ENCODE results near the gene CLRN1. TPM values are rescaled to one million over a fixed set of nuclear protein-coding genes. Genes with fewer than 3 reads are reported as not detected.

Gene CLRN1
- polyA plus RNA-seq, 3 donors, result not detected

- DNase-seq (ENCODE audit: extremely low read depth in 1 of 11, low read depth in 9 of 11, low spot score in 4 of 11), result no peak
Measured at GRCh38 chr3:150890295-150890694, 82.2 kb downstream of the CLRN1 start.

- DNase-seq (ENCODE audit: extremely low read depth in 1 of 11, low read depth in 9 of 11, low spot score in 4 of 11), result no peak
Measured at GRCh38 chr3:150889106-150889505, 83.4 kb downstream of the CLRN1 start.

GRCh38 chr3:150887031-150887430 is 85.5 kb downstream of the CLRN1 start:
- DNase-seq (ENCODE audit: extremely low read depth in 1 of 11, low read depth in 9 of 11, low spot score in 4 of 11), result no peak

GRCh38 chr3:150885535-150885934 is 87.0 kb downstream of the CLRN1 start:
- DNase-seq (ENCODE audit: extremely low read depth in 1 of 11, low read depth in 9 of 11, low spot score in 4 of 11), result no peak

- DNase-seq (ENCODE audit: extremely low read depth in 1 of 11, low read depth in 9 of 11, low spot score in 4 of 11), result peak in 7 of 11 donors; percentile 16 to 39 (median 26)
Measured at GRCh38 chr3:150878996-150879575, 93.4 kb downstream of the CLRN1 start.

GRCh38 chr3:150878290-150878689 is 94.2 kb downstream of the CLRN1 start:
- no peak for DNase-seq (ENCODE audit: extremely low read depth in 1 of 11, low read depth in 9 of 11, low spot score in 4 of 11)

- DNase-seq (ENCODE audit: extremely low read depth in 1 of 11, low read depth in 9 of 11, low spot score in 4 of 11), result no peak
Measured at GRCh38 chr3:150877303-150877702, 95.2 kb downstream of the CLRN1 start.

GRCh38 chr3:150876611-150877265 is 95.8 kb downstream of the CLRN1 start:
- no peak for DNase-seq (ENCODE audit: extremely low read depth in 1 of 11, low read depth in 9 of 11, low spot score in 4 of 11)

Other genes with a start within 250 kb of the CLRN1 start
- 10 to 100 TPM; 17.9 to 18.8 (median 18.4) TPM for gene SIAH2, start 209.6 kb downstream of the CLRN1 start, polyA plus RNA-seq (ENCODE audit: insufficient read length in 3 of 3)
- gene MINDY4B, start 67.3 kb downstream of the CLRN1 start, polyA plus RNA-seq (ENCODE audit: insufficient read length in 3 of 3), result not detected
- 1 to 10 TPM; 1.8 to 2.6 (median 2.3) TPM for gene MED12L, start 112.9 kb upstream of the CLRN1 start, polyA plus RNA-seq (ENCODE audit: insufficient read length in 3 of 3)
- under 1 TPM; 0.22 to 0.50 (median 0.36) TPM for gene GPR171, start 230.5 kb upstream of the CLRN1 start, polyA plus RNA-seq (ENCODE audit: insufficient read length in 3 of 3)